ENCODE results near the gene NXPE3.

- no peak for TF ChIP-seq CTCF (conservative IDR thresholded peaks at IDR 0.05; ENCODE audit: low read length)
- TF ChIP-seq EZH2phosphoT487 (IDR thresholded peaks at IDR 0.05; ENCODE audit: borderline replicate concordance), result no peak
Observed at GRCh38 chr3:101827211-101828174, 48.5 kb downstream of the NXPE3 start.

Measured in Loucy (cell line).